ENCODE measurements around the gene ATXN1. TPM values are rescaled to one million over a fixed set of nuclear protein-coding genes. Genes with fewer than 3 reads are reported as not detected.

ATXN1 gene
- total and polyA plus RNA-seq, 2 experiments from 2014 or later: 4.8 to 9.1 TPM

GRCh38 chr6:16651871-16652270, 109.4 kb downstream of the ATXN1 start:
- Histone ChIP-seq H3K4me3 (no peak overlapping the region), H3K79me2 (replicated peaks; ENCODE audit: insufficient read depth) (no peaks in the 10 kb centered on the region), H3K36me3 (ENCODE audit: insufficient read depth) (no peaks in the 10 kb centered on the region), H3K27ac (ENCODE audit: low read depth) (no peak overlapping the region), H3K27me3 (ENCODE audit: insufficient read depth) (no peaks in the 10 kb centered on the region), H3K9me2 (ENCODE audit: insufficient read depth) (no peaks in the 10 kb centered on the region), H3K4me2 (no peak overlapping the region), H3K4me1 (ENCODE audit: insufficient read depth) (no peaks in the 10 kb centered on the region), H4K20me1 (replicated peaks; ENCODE audit: insufficient read depth) (no peaks in the 10 kb centered on the region), H2AFZ (no peak overlapping the region), H3F3A (replicated peaks; ENCODE audit: low read depth) (no peaks in the 10 kb centered on the region)
- Mint-ChIP-seq H3K4me3 (no peak overlapping the region), H3K36me3 (ENCODE audit: low read depth) (no peaks in the 10 kb centered on the region), H3K27me3 (ENCODE audit: insufficient read depth, low read depth, poor library complexity) (peaks cover 2% of the 10 kb centered on the region), H3K27ac (no peak overlapping the region), H3K9me3 (no peaks in the 10 kb centered on the region), H3K4me1 (no peaks in the 10 kb centered on the region)
- ATAC-seq: no peak
- TF ChIP-seq STAT1 (IDR thresholded peaks at IDR 0.05; ENCODE audit: unreplicated experiment): no peak
- TF ChIP-seq, protein P1, sequence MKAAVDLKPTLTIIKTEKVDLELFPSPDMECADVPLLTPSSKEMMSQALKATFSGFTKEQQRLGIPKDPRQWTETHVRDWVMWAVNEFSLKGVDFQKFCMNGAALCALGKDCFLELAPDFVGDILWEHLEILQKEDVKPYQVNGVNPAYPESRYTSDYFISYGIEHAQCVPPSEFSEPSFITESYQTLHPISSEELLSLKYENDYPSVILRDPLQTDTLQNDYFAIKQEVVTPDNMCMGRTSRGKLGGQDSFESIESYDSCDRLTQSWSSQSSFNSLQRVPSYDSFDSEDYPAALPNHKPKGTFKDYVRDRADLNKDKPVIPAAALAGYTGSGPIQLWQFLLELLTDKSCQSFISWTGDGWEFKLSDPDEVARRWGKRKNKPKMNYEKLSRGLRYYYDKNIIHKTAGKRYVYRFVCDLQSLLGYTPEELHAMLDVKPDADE (IDR thresholded peaks at IDR 0.05): no peak
- TF ChIP-seq ZNF114 (CRISPR knock-in tag; IDR thresholded peaks at IDR 0.05): no peak
- no peak for TF ChIP-seq CREB1 (CRISPR knock-in tag; IDR thresholded peaks at IDR 0.05; ENCODE audit: low read depth)
- no peak for DNase-seq (ENCODE audit: low spot score)

DNA sequence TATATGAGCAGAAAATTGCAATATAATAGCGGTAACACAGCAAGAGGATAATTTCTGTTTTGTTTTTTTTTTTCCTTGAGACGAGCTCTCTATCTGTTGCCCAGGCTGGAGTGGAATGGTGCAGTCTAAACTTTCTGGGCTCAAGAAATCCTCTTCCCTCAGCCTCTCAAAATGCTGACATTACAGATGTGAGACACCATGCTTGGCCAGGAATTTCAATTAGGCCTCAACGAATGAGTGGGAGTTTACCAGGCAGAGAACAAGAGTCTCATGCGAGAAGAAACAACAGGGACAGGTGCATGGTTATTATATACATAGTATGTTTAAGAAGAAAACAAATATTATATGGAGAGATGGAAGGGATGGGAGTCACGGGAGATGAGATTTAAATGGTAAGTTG, 111.4 kb downstream of the ATXN1 start:
- Histone ChIP-seq H3F3A (replicated peaks; ENCODE audit: low read depth) (no peaks in the 10 kb centered on the region), H4K20me1 (replicated peaks; ENCODE audit: insufficient read depth) (no peaks in the 10 kb centered on the region), H3K36me3 (ENCODE audit: insufficient read depth) (no peaks in the 10 kb centered on the region), H3K27me3 (ENCODE audit: insufficient read depth) (no peaks in the 10 kb centered on the region), H3K79me2 (replicated peaks; ENCODE audit: insufficient read depth) (no peaks in the 10 kb centered on the region), H2AFZ (no peak overlapping the region), H3K9me2 (ENCODE audit: insufficient read depth) (no peaks in the 10 kb centered on the region), H3K4me1 (ENCODE audit: insufficient read depth) (no peaks in the 10 kb centered on the region), H3K4me2 (no peak overlapping the region), H3K4me3 (no peak overlapping the region), H3K27ac (ENCODE audit: low read depth) (no peak overlapping the region)
- no peaks in the 10 kb centered on the region for H3K9me3 Mint-ChIP-seq
- H3K4me3 Mint-ChIP-seq: no peak overlapping the region
- peaks cover 2% of the 10 kb centered on the region for H3K27me3 Mint-ChIP-seq (ENCODE audit: insufficient read depth, low read depth, poor library complexity)
- DNase-seq (ENCODE audit: low spot score): no peak
- H3K4me1 Mint-ChIP-seq: no peaks in the 10 kb centered on the region
- no peak overlapping the region for H3K27ac Mint-ChIP-seq
- no peaks in the 10 kb centered on the region for H3K36me3 Mint-ChIP-seq (ENCODE audit: low read depth)
- no peak for ATAC-seq
- no peak for TF ChIP-seq NANOG (IDR thresholded peaks at IDR 0.05; ENCODE audit: borderline replicate concordance)
- TF ChIP-seq ZNF114 (CRISPR knock-in tag; IDR thresholded peaks at IDR 0.05): no peak
- no peak for TF ChIP-seq JUNB (IDR thresholded peaks at IDR 0.05; ENCODE audit: unreplicated experiment)
- TF ChIP-seq, protein P2, sequence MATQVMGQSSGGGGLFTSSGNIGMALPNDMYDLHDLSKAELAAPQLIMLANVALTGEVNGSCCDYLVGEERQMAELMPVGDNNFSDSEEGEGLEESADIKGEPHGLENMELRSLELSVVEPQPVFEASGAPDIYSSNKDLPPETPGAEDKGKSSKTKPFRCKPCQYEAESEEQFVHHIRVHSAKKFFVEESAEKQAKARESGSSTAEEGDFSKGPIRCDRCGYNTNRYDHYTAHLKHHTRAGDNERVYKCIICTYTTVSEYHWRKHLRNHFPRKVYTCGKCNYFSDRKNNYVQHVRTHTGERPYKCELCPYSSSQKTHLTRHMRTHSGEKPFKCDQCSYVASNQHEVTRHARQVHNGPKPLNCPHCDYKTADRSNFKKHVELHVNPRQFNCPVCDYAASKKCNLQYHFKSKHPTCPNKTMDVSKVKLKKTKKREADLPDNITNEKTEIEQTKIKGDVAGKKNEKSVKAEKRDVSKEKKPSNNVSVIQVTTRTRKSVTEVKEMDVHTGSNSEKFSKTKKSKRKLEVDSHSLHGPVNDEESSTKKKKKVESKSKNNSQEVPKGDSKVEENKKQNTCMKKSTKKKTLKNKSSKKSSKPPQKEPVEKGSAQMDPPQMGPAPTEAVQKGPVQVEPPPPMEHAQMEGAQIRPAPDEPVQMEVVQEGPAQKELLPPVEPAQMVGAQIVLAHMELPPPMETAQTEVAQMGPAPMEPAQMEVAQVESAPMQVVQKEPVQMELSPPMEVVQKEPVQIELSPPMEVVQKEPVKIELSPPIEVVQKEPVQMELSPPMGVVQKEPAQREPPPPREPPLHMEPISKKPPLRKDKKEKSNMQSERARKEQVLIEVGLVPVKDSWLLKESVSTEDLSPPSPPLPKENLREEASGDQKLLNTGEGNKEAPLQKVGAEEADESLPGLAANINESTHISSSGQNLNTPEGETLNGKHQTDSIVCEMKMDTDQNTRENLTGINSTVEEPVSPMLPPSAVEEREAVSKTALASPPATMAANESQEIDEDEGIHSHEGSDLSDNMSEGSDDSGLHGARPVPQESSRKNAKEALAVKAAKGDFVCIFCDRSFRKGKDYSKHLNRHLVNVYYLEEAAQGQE (IDR thresholded peaks at IDR 0.05; ENCODE audit: unreplicated experiment): no peak
- no peak for TF ChIP-seq ZNF331 (CRISPR knock-in tag; IDR thresholded peaks at IDR 0.05; ENCODE audit: low read depth)
- no peak for TF ChIP-seq CREB1 (CRISPR knock-in tag; IDR thresholded peaks at IDR 0.05; ENCODE audit: low read depth)
- no peak for TF ChIP-seq POLR2AphosphoS5 (IDR thresholded peaks at IDR 0.05; ENCODE audit: low read depth)
- no peak for TF ChIP-seq ZNF462 (CRISPR knock-in tag; IDR thresholded peaks at IDR 0.05)

Data from GM23338 (cell line).